Caco-2 (cell line): ENCODE measurements around the gene PPM1F. TPM values are rescaled to one million over a fixed set of nuclear protein-coding genes. Genes with fewer than 3 reads are reported as not detected.
"Not testable (repeated sequence)": the region's sequence is repeated elsewhere in the genome, so short reads cannot be mapped to it uniquely, and the experiment has no call there.

Experiments
- BruUV-seq: library from RNA; stranded (reverse); fragments of 400-500 nt; replicated peaks from 2 replicates; lab custom pipeline; 2021; lab: Mats Ljungman, UMichigan
- CTCF ChIA-PET: fragments of 300-600 bp; sonication (Branson Sonifier 250); formaldehyde crosslinking; loops from one replicate; lab custom pipeline; 2022; ENCODE audit warnings: antibody characterized with exemption; lab: Charles Lee
- POLR2A ChIA-PET: fragments of 300-600 bp; sonication (Branson Sonifier 250); formaldehyde crosslinking; loops from one replicate; lab custom pipeline; 2022; ENCODE audit warnings: antibody characterized with exemption; lab: Charles Lee
- DNase-seq, 2 experiments: peaks; one replicate each; pipeline versions ENCODE4 v3.0.0 to v3.0.0-alpha.2; 2020 to 2022
- H3K27me3 ChIP-seq: replicated peaks from 2 replicates; pipeline ENCODE4 v1.6.0; 2011; ENCODE audit warnings: low read length; ENCODE audit not compliant: control insufficient read depth, insufficient read depth
- H3K36me3 ChIP-seq: 2 replicates; pipeline ENCODE4 v1.5.1; 2011; ENCODE audit warnings: low read length; ENCODE audit not compliant: control insufficient read depth, insufficient read depth
- H3K4me1 ChIP-seq: fragments of 250-450 bp; sonication (Bioruptor Pico); 2 replicates; pipeline ENCODE4 v1.5.1; 2020; ENCODE audit warnings: mild to moderate bottlenecking
- H3K4me3 ChIP-seq: 2 replicates; pipeline ENCODE4 v1.5.1; 2011; ENCODE audit warnings: low read depth, mild to moderate bottlenecking, control low read depth, low read length
- H3K9me3 ChIP-seq: fragments of 250-450 bp; sonication (Bioruptor Pico); 2 replicates; pipeline ENCODE4 v1.5.1; 2020; ENCODE audit warnings: mild to moderate bottlenecking, moderate library complexity
- H3K27ac Mint-ChIP-seq: one replicate; pipeline ENCODE4 v1.8.0; 2022; ENCODE audit warnings: mixed read lengths; ENCODE audit not compliant: unreplicated experiment
- H3K27me3 Mint-ChIP-seq: one replicate; pipeline ENCODE4 v1.8.0; 2022; ENCODE audit warnings: mixed read lengths; ENCODE audit not compliant: insufficient read depth, unreplicated experiment
- H3K36me3 Mint-ChIP-seq: one replicate; pipeline ENCODE4 v1.8.0; 2022; ENCODE audit warnings: mild to moderate bottlenecking, mixed read lengths; ENCODE audit not compliant: insufficient read depth, unreplicated experiment
- H3K4me1 Mint-ChIP-seq: one replicate; pipeline ENCODE4 v1.8.0; 2022; ENCODE audit warnings: low read depth, mixed read lengths; ENCODE audit not compliant: unreplicated experiment
- H3K4me3 Mint-ChIP-seq: one replicate; pipeline ENCODE4 v1.8.0; 2022; ENCODE audit warnings: mild to moderate bottlenecking, moderate library complexity, mixed read lengths; ENCODE audit not compliant: unreplicated experiment
- H3K9me3 Mint-ChIP-seq: one replicate; pipeline ENCODE4 v1.8.0; 2022; ENCODE audit warnings: mixed read lengths; ENCODE audit not compliant: unreplicated experiment
- intact Hi-C: fragments of 100-400 bp; cut with micrococcal nuclease; formaldehyde crosslinking; loops from one replicate; pipeline ENCODE4 v1.10.0; 2022; ENCODE audit not compliant: unreplicated experiment
- total RNA-seq: library from RNA; stranded (reverse); gene quantifications from 2 replicates; pipeline ENCODE4 v1.2.3, GENCODE V29; 2022
- TF ChIP-seq, protein P1 (sequence below), 2 experiments: fragments of 200-600 bp in 1 of 2; IDR thresholded peaks; 1 replicate in 1 of 2; 2 replicates in 1 of 2; pipeline versions ENCODE4 v1.5.1 to v1.8.0; 2011 to 2022; ENCODE audit warnings: antibody characterized with exemption in 1 of 2, control low read depth in 1 of 2, inconsistent platforms in 1 of 2, low read depth in 1 of 2, low read length in 1 of 2, mild to moderate bottlenecking in 1 of 2, moderate library complexity in 1 of 2; ENCODE audit not compliant: insufficient read depth in 1 of 2, severe bottlenecking in 1 of 2, unreplicated experiment in 1 of 2

Gene PPM1F
- total RNA-seq, 1 experiment from 2014 or later = 25.8 TPM

DNA sequence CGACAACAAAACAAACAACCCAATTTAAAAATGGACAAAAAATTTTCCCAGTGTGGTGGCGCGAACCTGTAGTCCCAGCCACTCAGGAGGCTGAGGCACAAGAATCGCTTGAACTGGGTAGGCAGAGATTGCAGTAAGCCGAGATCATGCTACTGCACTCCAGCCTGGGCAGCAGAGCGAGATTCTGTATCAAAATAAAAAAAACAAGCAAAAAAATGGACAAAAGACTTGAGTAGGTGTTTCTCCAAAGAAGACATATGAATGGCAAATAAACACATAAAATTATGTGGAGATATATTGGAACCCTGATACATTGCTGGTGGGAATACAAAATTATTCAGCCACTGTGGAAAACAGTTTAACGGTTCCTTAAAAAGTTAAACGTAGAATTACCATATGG, 57.8 kb downstream of the PPM1F start:
- Mint-ChIP-seq H3K9me3 (no peaks in the 10 kb centered on the region), H3K36me3 (no peaks in the 10 kb centered on the region)
- DNase-seq = no peak

DNA sequence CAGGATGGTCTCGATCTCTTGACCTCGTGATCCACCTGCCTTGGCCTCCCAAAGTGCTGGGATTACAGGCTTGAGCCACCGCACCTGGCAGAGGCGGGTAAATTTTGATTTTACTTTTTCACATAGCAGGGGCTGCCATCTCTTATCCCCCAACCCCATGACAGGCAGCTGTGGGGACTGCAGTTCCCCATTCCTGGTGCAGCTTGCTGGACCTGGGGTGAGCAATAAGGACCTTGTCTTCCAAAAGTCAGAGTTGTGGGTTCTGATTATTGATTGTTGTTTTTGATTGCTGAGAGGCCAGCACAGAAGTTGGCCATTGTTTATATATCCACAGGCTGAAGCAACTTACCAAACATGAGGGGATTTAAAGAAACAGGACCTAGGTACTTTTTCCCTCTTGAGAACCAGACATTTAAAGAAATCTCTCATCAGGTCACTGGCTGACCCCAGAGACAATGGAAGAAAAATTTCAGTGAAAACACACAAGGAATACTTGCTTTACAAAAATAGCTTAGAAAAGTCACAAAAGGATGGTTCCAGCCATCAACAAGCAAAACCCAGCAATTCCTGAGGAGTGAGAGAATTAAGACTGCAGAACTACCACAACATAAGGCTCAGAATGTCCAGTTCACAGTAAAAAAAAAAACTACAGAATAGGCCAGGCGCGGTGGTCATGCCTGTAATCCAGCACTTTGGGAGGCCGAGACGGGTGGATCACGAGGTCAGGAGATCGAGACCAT, 63.2 kb downstream of the PPM1F start:
- Mint-ChIP-seq H3K27ac (no peak overlapping the region), H3K4me3 (no peak overlapping the region), H3K27me3 (no peaks in the 10 kb centered on the region), H3K4me1 (no peaks in the 10 kb centered on the region), H3K36me3 (no peaks in the 10 kb centered on the region), H3K9me3 (no peaks in the 10 kb centered on the region)
- Histone ChIP-seq H3K27me3 (no peaks in the 10 kb centered on the region), H3K4me3 (no peak overlapping the region), H3K9me3 (no peaks in the 10 kb centered on the region), H3K36me3 (no peaks in the 10 kb centered on the region), H3K4me1 (no peaks in the 10 kb centered on the region)
- BruUV-seq = no TSS peak
- intact Hi-C loops = no loop called here
- POLR2A ChIA-PET = no interaction called here
- no peak for DNase-seq
- TF ChIP-seq, protein P1, sequence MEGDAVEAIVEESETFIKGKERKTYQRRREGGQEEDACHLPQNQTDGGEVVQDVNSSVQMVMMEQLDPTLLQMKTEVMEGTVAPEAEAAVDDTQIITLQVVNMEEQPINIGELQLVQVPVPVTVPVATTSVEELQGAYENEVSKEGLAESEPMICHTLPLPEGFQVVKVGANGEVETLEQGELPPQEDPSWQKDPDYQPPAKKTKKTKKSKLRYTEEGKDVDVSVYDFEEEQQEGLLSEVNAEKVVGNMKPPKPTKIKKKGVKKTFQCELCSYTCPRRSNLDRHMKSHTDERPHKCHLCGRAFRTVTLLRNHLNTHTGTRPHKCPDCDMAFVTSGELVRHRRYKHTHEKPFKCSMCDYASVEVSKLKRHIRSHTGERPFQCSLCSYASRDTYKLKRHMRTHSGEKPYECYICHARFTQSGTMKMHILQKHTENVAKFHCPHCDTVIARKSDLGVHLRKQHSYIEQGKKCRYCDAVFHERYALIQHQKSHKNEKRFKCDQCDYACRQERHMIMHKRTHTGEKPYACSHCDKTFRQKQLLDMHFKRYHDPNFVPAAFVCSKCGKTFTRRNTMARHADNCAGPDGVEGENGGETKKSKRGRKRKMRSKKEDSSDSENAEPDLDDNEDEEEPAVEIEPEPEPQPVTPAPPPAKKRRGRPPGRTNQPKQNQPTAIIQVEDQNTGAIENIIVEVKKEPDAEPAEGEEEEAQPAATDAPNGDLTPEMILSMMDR (IDR thresholded peaks at IDR 0.05; ENCODE audit: insufficient read depth in 1 of 2, low read depth in 1 of 2, low read length in 1 of 2, severe bottlenecking in 1 of 2, unreplicated experiment in 1 of 2) = no peak
- CTCF ChIA-PET = interaction anchor here (0.7 kb wide), 1 partner anchor 13 kb away, joined by 4 read pairs; no protein-coding TSS in a partner anchor

More for the DNA sequence above, 57.8 kb downstream of the PPM1F start:
- Mint-ChIP-seq H3K27me3 (no peaks in the 10 kb centered on the region), H3K27ac (no peak overlapping the region), H3K4me3 (no peak overlapping the region), H3K4me1 (no peaks in the 10 kb centered on the region)
- H3K4me3 ChIP-seq = no peak overlapping the region
- POLR2A ChIA-PET = no interaction called here
- TF ChIP-seq, protein P1 (IDR thresholded peaks at IDR 0.05; ENCODE audit: insufficient read depth in 1 of 2, low read depth in 1 of 2, low read length in 1 of 2, severe bottlenecking in 1 of 2, unreplicated experiment in 1 of 2) = no peak
- intact Hi-C loops = no loop called here
- no TSS peak for BruUV-seq
- H3K27me3 ChIP-seq = no peaks in the 10 kb centered on the region
- no peaks in the 10 kb centered on the region for H3K4me1 ChIP-seq
- CTCF ChIA-PET = no interaction called here
- H3K9me3 ChIP-seq = no peaks in the 10 kb centered on the region
- H3K36me3 ChIP-seq = no peaks in the 10 kb centered on the region

DNA sequence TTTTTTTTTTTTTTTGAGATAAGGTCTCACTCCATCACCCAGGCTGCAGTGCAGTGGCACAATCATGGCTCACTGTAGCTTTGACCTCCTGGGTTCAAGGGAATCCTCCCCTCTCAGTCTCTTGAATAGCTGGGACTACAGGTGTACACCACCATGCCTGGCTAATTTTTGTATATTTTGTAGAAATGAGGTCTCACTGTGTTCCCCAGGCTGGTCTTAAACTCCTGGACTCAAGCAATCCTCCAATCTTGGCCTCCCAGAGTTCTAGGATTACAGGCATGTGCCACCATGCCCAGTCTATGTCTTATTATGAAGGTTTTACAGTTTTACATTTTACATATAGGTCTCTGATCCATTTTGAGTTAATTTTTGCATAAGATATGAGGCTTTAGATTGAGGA, 64.8 kb downstream of the PPM1F start:
- no peaks in the 10 kb centered on the region for H3K9me3 Mint-ChIP-seq
- TF ChIP-seq, protein P1 (IDR thresholded peaks at IDR 0.05; ENCODE audit: insufficient read depth in 1 of 2, low read depth in 1 of 2, low read length in 1 of 2, severe bottlenecking in 1 of 2, unreplicated experiment in 1 of 2) = no peak
- Histone ChIP-seq H3K9me3 (no peaks in the 10 kb centered on the region), H3K4me3 (no peak overlapping the region), H3K27me3 (no peaks in the 10 kb centered on the region), H3K4me1 (no peaks in the 10 kb centered on the region), H3K36me3 (no peaks in the 10 kb centered on the region)
- ChIA-PET POLR2A (no interaction called here), CTCF (no interaction called here)
- intact Hi-C loops = no loop called here
- no peaks in the 10 kb centered on the region for H3K27me3 Mint-ChIP-seq
- H3K27ac Mint-ChIP-seq = no peak overlapping the region
- no TSS peak for BruUV-seq
- no peaks in the 10 kb centered on the region for H3K36me3 Mint-ChIP-seq
- no peaks in the 10 kb centered on the region for H3K4me1 Mint-ChIP-seq
- no peak for DNase-seq
- H3K4me3 Mint-ChIP-seq = no peak overlapping the region

DNA sequence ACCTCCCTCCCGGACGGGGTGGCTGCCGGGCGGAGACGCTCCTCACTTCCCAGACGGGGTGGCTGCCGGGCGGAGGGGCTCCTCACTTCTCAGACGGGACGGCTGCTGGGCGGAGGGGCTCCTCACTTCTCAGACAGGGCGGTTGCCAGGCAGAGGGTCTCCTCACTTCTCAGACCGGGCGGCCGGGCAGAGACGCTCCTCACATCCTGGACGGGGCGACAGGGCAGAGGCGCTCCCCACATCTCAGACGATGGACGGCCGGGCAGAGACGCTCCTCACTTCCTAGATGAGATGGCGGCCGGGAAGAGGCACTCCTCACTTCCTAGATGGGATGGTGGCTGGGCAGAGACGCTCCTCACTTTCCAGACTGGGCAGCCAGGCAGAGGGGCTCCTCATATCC, 68.7 kb downstream of the PPM1F start:
- CTCF ChIA-PET, H3K9me3 ChIP-seq: not testable (repeated sequence)

DNA sequence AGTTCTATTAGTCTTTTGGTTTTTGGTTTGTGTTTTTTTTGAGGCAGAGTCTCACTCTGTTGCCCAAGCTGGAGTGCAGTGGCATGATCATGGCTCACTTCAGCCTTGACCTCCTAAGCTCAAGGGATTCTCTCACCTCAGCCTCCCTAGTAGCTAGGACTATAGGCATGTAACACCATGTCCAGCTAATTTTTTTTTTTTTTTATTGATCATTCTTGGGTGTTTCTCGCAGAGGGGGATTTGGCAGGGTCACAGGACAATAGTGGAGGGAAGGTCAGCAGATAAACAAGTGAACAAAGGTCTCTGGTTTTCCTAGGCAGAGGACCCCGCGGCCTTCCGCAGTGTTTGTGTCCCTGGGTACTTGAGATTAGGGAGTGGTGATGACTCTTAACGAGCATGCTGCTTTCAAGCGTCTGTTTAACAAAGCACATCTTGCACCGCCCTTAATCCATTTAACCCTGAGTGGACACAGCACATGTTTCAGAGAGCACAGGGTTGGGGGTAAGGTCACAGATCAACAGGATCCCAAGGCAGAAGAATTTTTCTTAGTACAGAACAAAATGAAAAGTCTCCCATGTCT, 69.8 kb downstream of the PPM1F start:
- H3K27me3 ChIP-seq, intact Hi-C loops, H3K4me3 ChIP-seq, H3K9me3 Mint-ChIP-seq, BruUV-seq, H3K4me1 ChIP-seq, H3K9me3 ChIP-seq, H3K36me3 ChIP-seq, H3K27me3 Mint-ChIP-seq, H3K27ac Mint-ChIP-seq, H3K4me3 Mint-ChIP-seq, POLR2A ChIA-PET, DNase-seq, H3K4me1 Mint-ChIP-seq, CTCF ChIA-PET, H3K36me3 Mint-ChIP-seq: not testable (repeated sequence)

More for the DNA sequence above, 68.7 kb downstream of the PPM1F start:
- H3K27ac Mint-ChIP-seq, POLR2A ChIA-PET, H3K36me3 Mint-ChIP-seq, H3K36me3 ChIP-seq, H3K9me3 Mint-ChIP-seq, BruUV-seq, H3K4me3 ChIP-seq, intact Hi-C loops, H3K4me1 ChIP-seq, H3K4me3 Mint-ChIP-seq, H3K4me1 Mint-ChIP-seq, H3K27me3 ChIP-seq, DNase-seq, H3K27me3 Mint-ChIP-seq: not testable (repeated sequence)
